LNCAP (cell line): ENCODE results near the gene ICOS.

Experiments used
- TF ChIP-seq, protein P1 (sequence below): fragments of 450-650 bp; IDR thresholded peaks from 2 replicates; pipeline ENCODE4 v1.5.1; 2017; ENCODE audit warnings: mild to moderate bottlenecking

Gene ICOS

DNA sequence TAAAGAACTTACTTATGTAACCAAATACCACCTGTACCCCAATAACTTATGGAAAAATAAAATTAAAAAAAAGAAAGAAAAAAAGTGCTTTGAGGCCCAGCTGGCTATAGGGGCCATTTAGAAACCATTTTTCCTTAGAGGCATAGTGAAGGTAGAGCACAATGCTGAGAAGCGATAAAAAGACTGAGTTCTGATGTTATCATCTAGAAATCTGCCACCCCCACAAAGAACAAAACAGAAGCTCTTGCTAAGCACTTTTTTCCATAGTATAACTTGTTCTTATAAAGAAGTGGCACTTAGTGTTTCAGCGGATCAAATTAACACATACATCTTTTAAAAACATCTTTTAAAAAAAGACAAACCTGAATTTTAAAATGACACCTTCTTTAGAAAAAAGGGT lies 51.4 kb downstream of the ICOS start:
- TF ChIP-seq, protein P1, sequence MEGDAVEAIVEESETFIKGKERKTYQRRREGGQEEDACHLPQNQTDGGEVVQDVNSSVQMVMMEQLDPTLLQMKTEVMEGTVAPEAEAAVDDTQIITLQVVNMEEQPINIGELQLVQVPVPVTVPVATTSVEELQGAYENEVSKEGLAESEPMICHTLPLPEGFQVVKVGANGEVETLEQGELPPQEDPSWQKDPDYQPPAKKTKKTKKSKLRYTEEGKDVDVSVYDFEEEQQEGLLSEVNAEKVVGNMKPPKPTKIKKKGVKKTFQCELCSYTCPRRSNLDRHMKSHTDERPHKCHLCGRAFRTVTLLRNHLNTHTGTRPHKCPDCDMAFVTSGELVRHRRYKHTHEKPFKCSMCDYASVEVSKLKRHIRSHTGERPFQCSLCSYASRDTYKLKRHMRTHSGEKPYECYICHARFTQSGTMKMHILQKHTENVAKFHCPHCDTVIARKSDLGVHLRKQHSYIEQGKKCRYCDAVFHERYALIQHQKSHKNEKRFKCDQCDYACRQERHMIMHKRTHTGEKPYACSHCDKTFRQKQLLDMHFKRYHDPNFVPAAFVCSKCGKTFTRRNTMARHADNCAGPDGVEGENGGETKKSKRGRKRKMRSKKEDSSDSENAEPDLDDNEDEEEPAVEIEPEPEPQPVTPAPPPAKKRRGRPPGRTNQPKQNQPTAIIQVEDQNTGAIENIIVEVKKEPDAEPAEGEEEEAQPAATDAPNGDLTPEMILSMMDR = no peak

DNA sequence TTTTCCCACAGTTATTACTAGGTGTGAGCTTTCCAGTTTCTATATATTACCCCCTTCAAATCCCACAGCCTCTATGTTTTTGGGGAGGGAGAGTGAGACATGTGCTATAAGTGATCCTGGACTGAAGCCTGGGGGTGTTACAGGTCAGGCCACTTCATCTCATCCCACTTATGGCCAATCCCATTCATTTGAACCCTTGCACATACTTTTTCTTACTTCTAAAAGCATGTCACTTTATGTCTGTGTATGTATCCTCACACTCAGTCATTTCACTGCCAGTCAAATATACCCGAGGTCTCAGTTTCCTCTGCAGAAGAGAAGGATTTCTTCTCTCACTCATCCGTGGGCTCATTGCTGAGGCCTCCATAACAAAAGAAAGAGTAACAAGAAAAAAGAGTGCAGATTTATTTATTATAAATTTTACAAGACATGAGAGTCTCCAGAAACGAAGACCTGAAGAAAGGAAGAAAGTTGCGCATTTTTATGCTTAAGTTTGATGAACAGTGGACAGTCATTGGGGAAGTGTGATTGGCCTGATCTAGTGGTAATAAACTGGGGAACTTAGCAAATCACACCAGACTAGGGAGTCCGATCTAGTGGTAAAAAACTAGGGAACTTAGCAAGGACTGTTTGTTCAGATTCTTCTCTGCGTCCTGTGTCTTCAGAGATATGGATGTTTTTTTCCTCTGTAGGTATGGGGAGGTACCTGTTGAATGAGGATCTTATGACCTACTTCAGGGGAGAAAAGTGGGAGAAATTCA lies 52.1 kb downstream of the ICOS start:
- TF ChIP-seq, protein P1 = no peak

DNA sequence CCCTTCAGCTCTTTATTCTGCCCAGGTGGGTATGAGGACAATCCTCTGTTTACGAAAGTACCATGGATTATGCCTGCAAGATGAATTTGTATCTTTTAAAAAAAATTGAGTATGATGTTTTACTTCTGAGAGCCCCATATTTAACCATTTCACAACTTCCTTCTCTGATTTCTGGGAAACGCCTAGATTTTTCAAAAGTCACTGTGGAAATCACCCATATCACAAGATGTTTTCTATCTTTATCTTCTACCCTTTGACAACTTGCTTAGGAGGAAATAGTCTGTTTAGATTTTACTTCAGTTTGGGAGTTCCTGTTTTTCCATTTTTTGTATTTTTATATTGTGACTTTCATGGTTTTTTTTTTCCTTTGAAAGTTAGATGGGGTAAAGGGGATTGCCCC lies 53.0 kb downstream of the ICOS start:
- TF ChIP-seq, protein P1 = no peak

DNA sequence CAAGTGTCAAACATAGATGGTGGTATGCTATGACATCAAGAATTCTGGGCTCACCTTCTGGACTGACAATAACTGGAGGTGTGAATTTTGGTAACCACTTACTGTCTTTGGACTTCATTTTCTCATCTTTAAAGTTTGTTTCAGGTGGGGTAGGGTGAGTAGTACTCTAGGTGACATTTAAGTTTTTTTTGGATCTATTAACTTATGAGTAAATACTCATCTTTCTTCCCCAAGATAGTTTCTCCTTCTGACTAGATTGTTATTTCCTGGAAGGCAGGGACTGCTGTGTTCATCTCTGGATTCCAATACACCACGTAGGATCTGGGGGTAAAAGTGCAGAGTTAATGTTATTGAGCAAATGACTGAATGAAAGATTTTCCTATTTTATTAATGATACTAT lies 55.9 kb downstream of the ICOS start:
- TF ChIP-seq, protein P1 = no peak

DNA sequence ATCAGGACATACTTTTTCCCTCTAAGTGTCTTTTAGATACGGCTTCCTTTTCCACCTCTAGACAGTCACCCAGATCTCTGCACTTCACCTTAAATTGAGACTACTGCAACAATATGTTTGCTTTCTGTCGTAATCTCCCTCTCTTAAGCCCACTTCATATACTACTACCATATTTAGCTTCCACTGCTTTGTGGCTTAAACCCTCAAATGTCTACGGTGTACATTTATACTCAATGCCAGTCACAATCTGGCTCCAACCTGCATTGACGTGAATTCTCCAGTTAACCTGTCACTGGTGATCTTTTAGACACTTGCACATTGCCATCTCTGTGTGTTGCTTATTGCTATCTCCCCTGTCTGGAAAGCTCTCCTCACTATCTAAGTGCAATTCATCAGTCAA lies 56.4 kb downstream of the ICOS start:
- TF ChIP-seq, protein P1 = no peak

DNA sequence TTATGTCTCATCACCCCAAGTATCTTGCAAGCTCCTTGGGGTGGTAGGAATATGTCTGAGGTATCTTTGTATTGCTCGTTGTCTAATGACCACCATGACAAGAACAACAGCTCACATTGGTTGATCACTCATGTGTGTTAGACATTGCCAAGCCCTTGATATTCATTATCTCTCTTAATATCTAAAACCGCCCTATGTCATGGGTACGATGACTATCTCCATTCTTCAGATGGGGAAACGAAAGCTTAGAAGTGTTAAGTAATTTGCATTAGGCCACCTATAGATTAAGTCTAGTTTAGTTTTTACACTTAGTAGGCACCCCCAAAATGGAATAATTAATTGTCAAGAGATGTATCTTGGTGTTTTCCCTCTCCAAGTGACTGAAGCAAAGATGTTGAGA lies 57.0 kb downstream of the ICOS start:
- TF ChIP-seq, protein P1 = no peak

DNA sequence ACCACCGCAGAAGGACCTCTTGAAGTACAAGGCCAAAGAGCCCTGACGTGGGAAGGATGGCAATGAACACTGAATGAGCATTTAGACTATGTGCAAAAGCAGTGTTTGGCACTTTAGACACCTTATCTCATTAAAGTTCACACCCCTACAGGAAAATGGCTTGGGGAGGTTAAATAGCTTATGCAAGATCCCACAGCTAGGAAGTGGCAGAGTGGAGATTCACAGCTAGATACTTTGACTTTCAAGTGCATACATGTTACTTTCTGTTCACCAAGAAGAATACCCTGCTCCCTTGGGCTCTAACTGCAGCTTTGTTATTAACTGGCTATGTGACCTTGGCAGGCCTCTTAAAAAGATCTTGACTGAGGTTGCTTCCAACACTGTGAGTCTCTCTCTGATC lies 58.2 kb downstream of the ICOS start:
- TF ChIP-seq, protein P1 = no peak

DNA sequence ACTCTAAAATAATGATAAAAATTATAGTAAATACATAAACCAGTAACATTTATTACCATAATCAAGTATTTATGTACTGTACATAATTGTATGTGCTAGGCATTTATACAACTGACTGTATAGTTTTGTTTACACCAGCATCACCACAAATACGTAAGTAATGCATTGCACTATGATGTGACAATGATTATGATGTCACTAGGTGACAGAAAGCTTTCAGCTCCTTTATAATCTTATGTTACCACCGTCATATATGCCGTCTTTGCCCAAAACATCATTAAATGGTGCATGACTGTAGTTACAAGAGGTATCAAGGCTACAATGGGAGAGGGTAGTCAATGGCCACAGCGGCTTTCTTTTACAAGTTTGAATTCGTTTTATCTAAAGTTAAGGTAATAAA lies 60.1 kb downstream of the ICOS start:
- TF ChIP-seq, protein P1 = no peak
